ENCODE data around the gene ACBD6.

The ACBD6 gene

DNA sequence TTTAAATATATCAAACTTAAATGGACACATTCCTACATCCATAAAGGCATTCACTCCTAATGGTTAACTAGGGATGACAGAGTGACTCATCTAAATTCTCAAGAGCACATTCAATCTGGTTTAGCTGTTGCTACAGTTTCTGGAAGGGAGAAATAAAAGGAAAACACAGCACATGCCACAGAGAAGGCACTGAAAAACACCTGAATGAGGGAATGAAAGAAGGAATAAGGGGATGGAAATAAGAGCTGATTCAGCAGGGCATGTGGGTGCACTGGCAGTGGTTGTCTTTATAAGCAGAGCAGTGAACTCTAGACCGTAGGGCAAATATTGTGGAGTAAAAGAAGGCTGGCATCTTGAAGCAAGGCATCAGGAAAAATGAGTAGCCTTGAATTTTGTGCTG is 193.0 kb downstream of the ACBD6 start:
- H3K4me1 ChIP-seq (ENCODE audit: insufficient read depth, low read length, severe bottlenecking) = no peaks in the 10 kb centered on the region
- no peaks in the 10 kb centered on the region; the same call in 1 of the 2 replicates for H3F3A ChIP-seq (ENCODE audit: insufficient read depth, low read length)
- H3K27ac ChIP-seq (ENCODE audit: low read depth, low read length, poor library complexity, severe bottlenecking) = no peak overlapping the region
- H3K36me3 ChIP-seq (ENCODE audit: insufficient read depth, low read length) = no peaks in the 10 kb centered on the region; the same call in 1 of the 2 replicates
- no peak overlapping the region for H3K4me3 ChIP-seq (ENCODE audit: low read depth, low read length, poor library complexity, severe bottlenecking)
- H3K4me2 ChIP-seq (ENCODE audit: low read length) = no peak overlapping the region
- H4K20me1 ChIP-seq (ENCODE audit: insufficient read depth, low read length) = no peaks in the 10 kb centered on the region
- 0 out of 2 replicates have a peak, but pooled peaks cover 3% of the 10 kb centered on the region for H3K9me3 ChIP-seq (ENCODE audit: low read length)
- no peaks in the 10 kb centered on the region for H3K79me2 ChIP-seq (ENCODE audit: insufficient read depth, low read length)
- H3K9ac ChIP-seq (ENCODE audit: low read length) = no peak overlapping the region
- H3K27me3 ChIP-seq (ENCODE audit: insufficient read depth, low read length) = no peaks in the 10 kb centered on the region
- no peak overlapping the region for H2AFZ ChIP-seq (ENCODE audit: low read length)
- no peaks in the 10 kb centered on the region for H3K9me2 ChIP-seq (ENCODE audit: low read depth, low read length)
- no peak for TF ChIP-seq EZH2 (IDR thresholded peaks at IDR 0.05; ENCODE audit: borderline replicate concordance, low read length)
- TF ChIP-seq, protein P1, sequence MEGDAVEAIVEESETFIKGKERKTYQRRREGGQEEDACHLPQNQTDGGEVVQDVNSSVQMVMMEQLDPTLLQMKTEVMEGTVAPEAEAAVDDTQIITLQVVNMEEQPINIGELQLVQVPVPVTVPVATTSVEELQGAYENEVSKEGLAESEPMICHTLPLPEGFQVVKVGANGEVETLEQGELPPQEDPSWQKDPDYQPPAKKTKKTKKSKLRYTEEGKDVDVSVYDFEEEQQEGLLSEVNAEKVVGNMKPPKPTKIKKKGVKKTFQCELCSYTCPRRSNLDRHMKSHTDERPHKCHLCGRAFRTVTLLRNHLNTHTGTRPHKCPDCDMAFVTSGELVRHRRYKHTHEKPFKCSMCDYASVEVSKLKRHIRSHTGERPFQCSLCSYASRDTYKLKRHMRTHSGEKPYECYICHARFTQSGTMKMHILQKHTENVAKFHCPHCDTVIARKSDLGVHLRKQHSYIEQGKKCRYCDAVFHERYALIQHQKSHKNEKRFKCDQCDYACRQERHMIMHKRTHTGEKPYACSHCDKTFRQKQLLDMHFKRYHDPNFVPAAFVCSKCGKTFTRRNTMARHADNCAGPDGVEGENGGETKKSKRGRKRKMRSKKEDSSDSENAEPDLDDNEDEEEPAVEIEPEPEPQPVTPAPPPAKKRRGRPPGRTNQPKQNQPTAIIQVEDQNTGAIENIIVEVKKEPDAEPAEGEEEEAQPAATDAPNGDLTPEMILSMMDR (IDR thresholded peaks at IDR 0.05; ENCODE audit: low read length) = no peak

DNA sequence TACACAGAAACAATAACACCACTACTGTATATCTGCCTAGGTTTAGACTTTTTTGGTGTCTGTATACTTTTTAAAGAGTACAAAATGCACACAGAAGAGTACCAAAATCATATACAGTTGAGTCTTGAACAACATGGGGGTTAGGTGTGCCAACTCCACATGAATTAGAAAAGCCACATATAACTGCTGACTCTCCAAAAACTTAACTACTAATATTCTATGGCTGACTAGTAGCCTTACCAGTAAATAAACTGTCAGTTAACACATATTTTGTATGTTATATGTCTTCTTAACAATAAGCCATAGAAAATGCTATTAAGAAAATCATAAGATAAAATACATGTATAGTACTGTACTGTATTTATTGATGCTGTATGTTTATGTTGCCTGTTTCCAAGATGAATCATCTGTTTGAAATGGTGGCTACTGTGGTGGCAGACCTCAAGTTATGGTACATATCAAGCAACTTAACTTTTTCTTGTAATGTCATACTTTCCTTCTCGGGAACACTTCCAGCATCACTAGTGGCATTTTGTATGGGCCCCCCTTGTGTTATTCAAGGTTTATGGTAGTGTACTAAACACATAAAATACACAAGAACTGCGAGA is 201.1 kb downstream of the ACBD6 start:
- no peak for TF ChIP-seq EZH2 (IDR thresholded peaks at IDR 0.05; ENCODE audit: borderline replicate concordance, low read length)
- TF ChIP-seq, protein P1 (IDR thresholded peaks at IDR 0.05; ENCODE audit: low read length) = no peak
- Histone ChIP-seq H3K9ac (ENCODE audit: low read length) (no peak overlapping the region), H3K4me2 (ENCODE audit: low read length) (no peak overlapping the region), H3K9me2 (ENCODE audit: low read depth, low read length) (no peaks in the 10 kb centered on the region), H3K27ac (ENCODE audit: low read depth, low read length, poor library complexity, severe bottlenecking) (no peak overlapping the region), H3K36me3 (ENCODE audit: insufficient read depth, low read length) (no peaks in the 10 kb centered on the region), H3K4me3 (ENCODE audit: low read depth, low read length, poor library complexity, severe bottlenecking) (no peak overlapping the region), H3K27me3 (ENCODE audit: insufficient read depth, low read length) (no peaks in the 10 kb centered on the region), H4K20me1 (ENCODE audit: insufficient read depth, low read length) (no peaks in the 10 kb centered on the region), H2AFZ (ENCODE audit: low read length) (no peak overlapping the region), H3F3A (ENCODE audit: insufficient read depth, low read length) (no peaks in the 10 kb centered on the region), H3K79me2 (ENCODE audit: insufficient read depth, low read length) (no peaks in the 10 kb centered on the region), H3K9me3 (ENCODE audit: low read length) (0 out of 2 replicates have a peak, but pooled peaks cover under 1% of the 10 kb centered on the region), H3K4me1 (ENCODE audit: insufficient read depth, low read length, severe bottlenecking) (no peaks in the 10 kb centered on the region)

DNA sequence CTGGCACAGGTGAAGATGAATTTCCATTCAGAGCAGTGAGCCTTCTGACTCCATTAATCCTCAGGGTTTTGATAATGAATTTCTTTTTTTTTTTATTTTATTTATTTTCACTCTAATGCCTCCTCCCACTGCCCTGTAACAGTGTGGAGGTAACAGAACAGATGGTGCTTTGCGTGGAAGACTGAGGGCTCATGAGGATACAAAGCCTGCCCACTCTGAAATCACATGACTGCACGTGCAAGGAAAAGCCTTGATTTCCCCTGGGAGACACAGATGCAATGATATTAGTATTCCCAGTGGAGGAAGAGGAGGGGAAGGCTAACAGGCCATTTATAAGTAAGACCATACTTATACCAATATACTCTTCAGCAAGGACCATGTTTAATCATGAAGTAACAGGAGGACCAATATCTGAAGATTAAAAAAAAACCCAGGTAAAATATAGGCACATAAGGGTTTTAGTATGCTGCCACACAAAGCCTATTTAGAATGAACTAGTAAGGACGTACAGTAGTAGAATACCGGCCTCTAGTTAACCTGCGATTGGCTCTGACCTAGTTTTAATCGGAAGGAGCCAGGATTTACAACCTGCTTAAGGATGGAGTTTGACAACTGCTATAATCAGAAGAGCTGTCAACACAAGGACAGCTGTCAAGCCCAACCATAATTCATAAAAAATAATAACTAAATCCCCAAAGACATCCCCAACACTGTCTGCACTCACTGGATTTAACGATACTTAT is 202.7 kb downstream of the ACBD6 start:
- Histone ChIP-seq H3K4me3 (ENCODE audit: low read depth, low read length, poor library complexity, severe bottlenecking) (no peak overlapping the region), H3K9me2 (ENCODE audit: low read depth, low read length) (no peaks in the 10 kb centered on the region), H3K36me3 (ENCODE audit: insufficient read depth, low read length) (no peaks in the 10 kb centered on the region), H4K20me1 (ENCODE audit: insufficient read depth, low read length) (no peaks in the 10 kb centered on the region), H3K79me2 (ENCODE audit: insufficient read depth, low read length) (no peaks in the 10 kb centered on the region), H3K27me3 (ENCODE audit: insufficient read depth, low read length) (no peaks in the 10 kb centered on the region), H3K4me1 (ENCODE audit: insufficient read depth, low read length, severe bottlenecking) (no peaks in the 10 kb centered on the region), H3K4me2 (ENCODE audit: low read length) (no peak overlapping the region), H3K27ac (ENCODE audit: low read depth, low read length, poor library complexity, severe bottlenecking) (no peak overlapping the region), H3F3A (ENCODE audit: insufficient read depth, low read length) (no peaks in the 10 kb centered on the region), H3K9ac (ENCODE audit: low read length) (no peak overlapping the region), H2AFZ (ENCODE audit: low read length) (no peak overlapping the region), H3K9me3 (ENCODE audit: low read length) (no peaks in the 10 kb centered on the region)
- TF ChIP-seq, protein P1 (IDR thresholded peaks at IDR 0.05; ENCODE audit: low read length) = no peak
- TF ChIP-seq EZH2 (IDR thresholded peaks at IDR 0.05; ENCODE audit: borderline replicate concordance, low read length) = no peak
